GM13976 (cell line): Measurements from ENCODE around the gene PIM3.

ENCODE experiments used
- DNase-seq: peaks from one replicate; pipeline ENCODE4 v3.0.0; 2012; ENCODE audit warnings: low spot score
- in situ Hi-C: fragments of 300-500 bp; cut with MboI; formaldehyde crosslinking; loops from one replicate; pipeline ENCODE4 v1.12.0; 2022; ENCODE audit warnings: low sequenced_read_pairs, mixed read lengths, inconsistent platforms; ENCODE audit not compliant: unreplicated experiment
- TF ChIP-seq, protein P1 (sequence below): IDR thresholded peaks from 2 replicates; pipeline ENCODE4 v1.5.1; 2012; ENCODE audit warnings: borderline replicate concordance, mild to moderate bottlenecking; ENCODE audit not compliant: insufficient read depth; ENCODE audit errors: extremely low read depth, missing control alignments, control extremely low read depth

The PIM3 gene

DNA sequence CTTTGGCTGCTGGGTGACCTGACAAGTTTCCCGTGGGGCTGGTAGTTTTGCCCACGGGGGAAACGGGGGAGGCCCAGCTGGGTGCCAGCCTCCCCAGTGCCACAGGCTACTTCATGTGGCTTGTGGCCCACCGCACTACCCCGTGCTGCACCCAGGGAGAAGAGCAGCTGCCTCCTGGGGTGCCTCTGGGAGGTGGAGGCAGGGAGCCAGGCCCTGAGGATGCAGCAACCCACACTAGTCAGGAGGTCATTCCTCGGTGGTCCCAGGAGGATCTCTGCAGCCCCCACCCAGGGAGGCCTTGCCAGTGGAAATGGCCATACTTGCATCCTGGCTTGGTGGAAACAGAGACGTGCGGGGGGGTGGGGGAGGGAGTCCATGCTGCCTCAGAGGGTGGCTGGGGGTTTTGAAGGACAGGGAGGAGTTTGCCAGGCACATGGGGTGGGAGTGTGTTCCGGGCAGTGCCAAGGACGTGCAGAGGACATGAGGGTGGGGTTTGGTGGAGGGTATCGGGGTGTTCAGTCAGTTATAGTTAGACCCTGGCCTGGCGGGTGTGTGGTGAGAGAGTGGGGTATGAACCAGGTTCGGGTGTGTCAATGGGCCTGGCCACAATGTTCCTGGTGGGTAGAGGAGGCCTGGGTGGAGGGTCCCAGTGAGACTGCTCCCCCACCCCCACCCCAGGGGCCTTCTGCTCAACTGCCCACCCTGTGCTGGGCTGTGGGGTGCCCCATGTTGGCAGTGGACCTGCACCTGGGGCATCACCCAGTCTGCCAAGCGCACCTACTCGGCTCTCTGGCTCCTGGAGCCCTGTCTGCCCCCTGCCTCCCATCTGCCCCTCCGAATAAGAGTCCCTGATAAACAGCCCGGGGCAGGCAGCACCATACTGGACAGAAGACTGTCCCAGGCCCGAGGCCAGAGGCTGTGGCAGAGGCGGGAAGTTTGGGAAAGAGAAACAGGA, 3.8 kb downstream of the PIM3 start:
- DNase-seq, result no peak
- TF ChIP-seq, protein P1, sequence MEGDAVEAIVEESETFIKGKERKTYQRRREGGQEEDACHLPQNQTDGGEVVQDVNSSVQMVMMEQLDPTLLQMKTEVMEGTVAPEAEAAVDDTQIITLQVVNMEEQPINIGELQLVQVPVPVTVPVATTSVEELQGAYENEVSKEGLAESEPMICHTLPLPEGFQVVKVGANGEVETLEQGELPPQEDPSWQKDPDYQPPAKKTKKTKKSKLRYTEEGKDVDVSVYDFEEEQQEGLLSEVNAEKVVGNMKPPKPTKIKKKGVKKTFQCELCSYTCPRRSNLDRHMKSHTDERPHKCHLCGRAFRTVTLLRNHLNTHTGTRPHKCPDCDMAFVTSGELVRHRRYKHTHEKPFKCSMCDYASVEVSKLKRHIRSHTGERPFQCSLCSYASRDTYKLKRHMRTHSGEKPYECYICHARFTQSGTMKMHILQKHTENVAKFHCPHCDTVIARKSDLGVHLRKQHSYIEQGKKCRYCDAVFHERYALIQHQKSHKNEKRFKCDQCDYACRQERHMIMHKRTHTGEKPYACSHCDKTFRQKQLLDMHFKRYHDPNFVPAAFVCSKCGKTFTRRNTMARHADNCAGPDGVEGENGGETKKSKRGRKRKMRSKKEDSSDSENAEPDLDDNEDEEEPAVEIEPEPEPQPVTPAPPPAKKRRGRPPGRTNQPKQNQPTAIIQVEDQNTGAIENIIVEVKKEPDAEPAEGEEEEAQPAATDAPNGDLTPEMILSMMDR, result no peak

GRCh38 chr22:49965091-49966040, 4.8 kb downstream of the PIM3 start:
- TF ChIP-seq, protein P1, result no peak
- DNase-seq, result no peak
- in situ Hi-C loops, result no loop called here

More for the DNA sequence above, 3.8 kb downstream of the PIM3 start:
- in situ Hi-C loops, result no loop called here

DNA sequence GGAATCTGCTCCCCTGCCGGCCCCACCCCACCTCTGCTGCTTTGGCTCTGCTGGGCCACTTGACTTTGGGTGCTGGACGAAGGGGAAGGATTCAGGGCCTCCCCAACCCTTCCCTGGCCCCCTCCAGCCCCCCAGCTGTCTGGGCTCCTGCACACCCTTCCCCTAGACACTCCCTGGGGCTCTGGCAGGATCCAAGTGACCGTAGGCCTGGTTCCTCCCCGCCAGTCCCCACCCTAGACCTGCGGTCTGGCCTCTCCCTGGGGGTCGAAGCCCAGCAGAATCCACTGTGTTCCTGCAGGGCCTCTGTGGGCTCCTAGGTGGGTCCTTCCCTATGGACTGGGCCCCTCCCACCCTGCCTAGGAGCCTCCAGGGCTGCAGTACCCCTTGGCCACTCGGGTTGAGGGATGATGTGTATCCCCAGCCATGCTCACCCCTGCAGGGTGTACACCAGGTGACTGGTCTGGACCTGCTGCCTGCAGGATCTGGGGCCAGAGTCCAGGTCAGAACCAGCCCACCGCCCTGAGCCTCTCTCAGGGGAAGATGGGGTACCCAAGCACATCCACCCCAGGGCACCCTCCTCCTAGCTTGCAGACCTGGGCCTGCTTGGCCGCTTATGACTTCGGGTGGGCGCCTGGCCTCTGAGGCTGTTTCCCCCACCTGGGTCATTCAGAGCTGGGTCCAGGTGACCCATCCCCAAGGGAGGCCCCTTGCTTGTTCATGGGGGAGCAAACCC, 5.6 kb downstream of the PIM3 start:
- TF ChIP-seq, protein P1, result no peak
- in situ Hi-C loops, result no loop called here
- DNase-seq, result no peak

GRCh38 chr22:49966774-49967705, 6.5 kb downstream of the PIM3 start:
- no peak for DNase-seq
- TF ChIP-seq, protein P1, result no peak
- in situ Hi-C loops, result no loop called here

GRCh38 chr22:49967706-49968208, 7.2 kb downstream of the PIM3 start:
- TF ChIP-seq, protein P1, result no peak
- DNase-seq, result no peak
- in situ Hi-C loops, result no loop called here
